H1 (cell line): ENCODE results near the gene LTO1. TPM values are rescaled to one million over a fixed set of nuclear protein-coding genes. Genes with fewer than 3 reads are reported as not detected.

ENCODE experiments used
- CTCF ChIA-PET: fragments of 300-600 bp; sonication (Branson Sonifier 250); formaldehyde crosslinking; loops from one replicate; lab custom pipeline; 2021; ENCODE audit not compliant: partially characterized antibody; lab: Charles Lee
- POLR2A ChIA-PET: fragments of 300-600 bp; sonication (Branson Sonifier 250); formaldehyde crosslinking; loops from one replicate; lab custom pipeline; 2021; ENCODE audit warnings: inconsistent platforms; ENCODE audit not compliant: partially characterized antibody; lab: Charles Lee
- DNase-seq, 2 experiments: peaks; one replicate each; pipeline versions ENCODE4 v3.0.0 to v3.0.0-alpha.2; 2010 to 2022; ENCODE audit warnings: low spot score in 2 of 2, low read depth in 1 of 2, mixed read lengths in 1 of 2
- FAIRE-seq: peaks from 2 replicates; lab custom pipeline; 2011; peaks lifted over from hg19 to GRCh38; lab: Jason Lieb, UNC
- H2AFZ ChIP-seq: 2 replicates; pipeline ENCODE4 v1.8.1; 2012; ENCODE audit warnings: low read length, inconsistent platforms
- H2AK5ac ChIP-seq: 2 replicates; pipeline ENCODE4 v1.6.1; 2013; ENCODE audit warnings: low read depth, low read length
- H2BK120ac ChIP-seq: replicated peaks from 2 replicates; pipeline ENCODE3; 2013; ENCODE audit warnings: low read depth, low read length, inconsistent platforms
- H2BK12ac ChIP-seq: 2 replicates; pipeline ENCODE4 v1.6.1; 2013; ENCODE audit warnings: low read depth, low read length
- H2BK15ac ChIP-seq: 2 replicates; pipeline ENCODE4 v1.6.1; 2013; ENCODE audit warnings: low read length
- H2BK20ac ChIP-seq: 2 replicates; pipeline ENCODE4 v1.6.1; 2013; ENCODE audit warnings: low read length
- H2BK5ac ChIP-seq: 2 replicates; pipeline ENCODE4 v1.6.1; 2013; ENCODE audit warnings: low read depth, low read length
- H3K14ac ChIP-seq: 2 replicates; pipeline ENCODE4 v1.6.1; 2013; ENCODE audit warnings: inconsistent platforms; ENCODE audit not compliant: insufficient read length
- H3K18ac ChIP-seq: 2 replicates; pipeline ENCODE4 v1.6.1; 2013; ENCODE audit warnings: low read length; ENCODE audit errors: extremely low read depth
- H3K23ac ChIP-seq: 2 replicates; pipeline ENCODE4 v1.6.1; 2013; ENCODE audit warnings: inconsistent platforms; ENCODE audit not compliant: insufficient read length
- H3K23me2 ChIP-seq: 2 replicates; pipeline ENCODE4 v1.6.1; 2013; ENCODE audit warnings: low read depth, low read length
- H3K27ac ChIP-seq: 2 replicates; pipeline ENCODE4 v1.6.1; 2011; ENCODE audit warnings: low read depth, low read length, inconsistent platforms
- H3K27me3 ChIP-seq, 4 experiments: replicated peaks in 1 of 4; 1 replicate in 1 of 4; 2 replicates in 3 of 4; pipeline versions ENCODE4 v1.6.1 to v1.8.1; 2011 to 2013; ENCODE audit warnings: low read length in 3 of 4, mild to moderate bottlenecking in 3 of 4, inconsistent platforms in 2 of 4, mixed read lengths in 2 of 4, moderate library complexity in 1 of 4; ENCODE audit not compliant: control insufficient read depth in 3 of 4, insufficient read depth in 3 of 4; ENCODE audit errors: extremely low read depth in 1 of 4
- H3K36me3 ChIP-seq, 4 experiments: 2 replicates each; pipeline versions ENCODE4 v1.6.1 to v1.8.1; 2011 to 2013; ENCODE audit warnings: mild to moderate bottlenecking in 4 of 4, low read length in 3 of 4, moderate library complexity in 2 of 4, control low read depth in 1 of 4, inconsistent platforms in 1 of 4; ENCODE audit not compliant: insufficient read depth in 4 of 4, control insufficient read depth in 2 of 4
- H3K4ac ChIP-seq: replicated peaks from 2 replicates; pipeline ENCODE3; 2013; ENCODE audit warnings: low read length, low read depth, mixed read lengths, inconsistent platforms; ENCODE audit not compliant: insufficient read length
- H3K4me1 ChIP-seq, 4 experiments: replicated peaks in 1 of 4; 1 replicate in 1 of 4; 2 replicates in 3 of 4; pipeline versions ENCODE4 v1.6.1 to v1.8.1; 2011 to 2013; ENCODE audit warnings: low read length in 3 of 4, inconsistent platforms in 2 of 4, mixed read lengths in 1 of 4; ENCODE audit not compliant: insufficient read depth in 4 of 4, control insufficient read depth in 3 of 4
- H3K4me2 ChIP-seq, 2 experiments: 2 replicates each; pipeline versions ENCODE4 v1.6.1 to v1.8.1; 2011 to 2013; ENCODE audit warnings: low read depth in 2 of 2, low read length in 2 of 2, control low read depth in 1 of 2, inconsistent platforms in 1 of 2, mild to moderate bottlenecking in 1 of 2; ENCODE audit not compliant: insufficient read depth in 1 of 2
- H3K4me3 ChIP-seq, 4 experiments: fragments of 200-600, 300-600 bp in 1 of 4; sonication (generic), shearing (Covaris generic), sonication (Bioruptor Twin) in 1 of 4; 2 replicates each; pipeline versions ENCODE4 v1.5.1 to v1.8.1; 2011 to 2016; ENCODE audit warnings: low read length in 4 of 4, low read depth in 3 of 4, control low read depth in 2 of 4, inconsistent platforms in 2 of 4, mild to moderate bottlenecking in 2 of 4, mixed read lengths in 1 of 4, moderate library complexity in 1 of 4; ENCODE audit not compliant: insufficient read depth in 2 of 4; ENCODE audit errors: extremely low read depth in 1 of 4
- H3K56ac ChIP-seq: replicated peaks from 2 replicates; pipeline ENCODE3; 2013; ENCODE audit warnings: low read depth, mild to moderate bottlenecking, mixed read lengths, low read length, inconsistent platforms; ENCODE audit not compliant: insufficient read length
- H3K79me1 ChIP-seq: 2 replicates; pipeline ENCODE4 v1.6.1; 2013; ENCODE audit warnings: low read depth, low read length, control low read depth
- H3K79me2 ChIP-seq, 2 experiments: 2 replicates each; pipeline versions ENCODE4 v1.6.1 to v1.8.1; 2012 to 2013; ENCODE audit warnings: low read length in 2 of 2, mild to moderate bottlenecking in 2 of 2, inconsistent platforms in 1 of 2; ENCODE audit not compliant: insufficient read depth in 2 of 2, control insufficient read depth in 1 of 2
- H3K9ac ChIP-seq, 4 experiments: replicated peaks in 1 of 4; 1 replicate in 1 of 4; 2 replicates in 3 of 4; pipeline versions ENCODE4 v1.6.1 to v1.8.1; 2011 to 2013; ENCODE audit warnings: low read depth in 3 of 4, low read length in 3 of 4, control low read depth in 2 of 4, mild to moderate bottlenecking in 2 of 4, moderate library complexity in 2 of 4, inconsistent platforms in 1 of 4; ENCODE audit errors: extremely low read depth in 1 of 4
- H3K9me3 ChIP-seq, 2 experiments: 2 replicates each; pipeline versions ENCODE4 v1.6.1 to v1.8.1; 2012 to 2013; ENCODE audit warnings: mild to moderate bottlenecking in 2 of 2, moderate library complexity in 2 of 2, control low read depth in 1 of 2, inconsistent platforms in 1 of 2, low read depth in 1 of 2, low read length in 1 of 2, mixed read lengths in 1 of 2; ENCODE audit not compliant: insufficient read depth in 2 of 2
- H4K20me1 ChIP-seq, 2 experiments: replicated peaks in 1 of 2; 2 replicates each; pipeline versions ENCODE3 to v1.8.1; 2011 to 2013; ENCODE audit warnings: inconsistent platforms in 2 of 2, low read length in 2 of 2, mild to moderate bottlenecking in 1 of 2; ENCODE audit not compliant: insufficient read depth in 2 of 2, control insufficient read depth in 1 of 2
- H4K5ac ChIP-seq: 2 replicates; pipeline ENCODE4 v1.6.1; 2013; ENCODE audit warnings: low read length, low read depth, mixed read lengths, inconsistent platforms; ENCODE audit not compliant: insufficient read length
- H4K8ac ChIP-seq: 2 replicates; pipeline ENCODE4 v1.8.0; 2013; ENCODE audit warnings: mild to moderate bottlenecking, moderate library complexity, low read length, inconsistent platforms; ENCODE audit not compliant: insufficient read depth; ENCODE audit errors: extremely low read depth
- H4K91ac ChIP-seq: replicated peaks from 2 replicates; pipeline ENCODE3; 2013; ENCODE audit warnings: low read length, mixed read lengths, inconsistent platforms; ENCODE audit not compliant: insufficient read length
- GABPA ChIP-seq: IDR thresholded peaks from 2 replicates; pipeline ENCODE4 v1.6.1; 2011; ENCODE audit warnings: mild to moderate bottlenecking, low read length, moderate library complexity, borderline replicate concordance; ENCODE audit not compliant: insufficient read depth
- POU5F1 ChIP-seq: IDR thresholded peaks from 2 replicates; pipeline ENCODE4 v1.6.1; 2011; ENCODE audit warnings: low read depth, mild to moderate bottlenecking, low read length, moderate library complexity
- SIN3A ChIP-seq, 2 experiments: IDR thresholded peaks in 1 of 2; conservative IDR thresholded peaks in 1 of 2; 2 replicates each; pipeline ENCODE4 v1.6.1; 2011 to 2012; ENCODE audit warnings: low read length in 2 of 2, improper control_type of control experiment in 1 of 2, low read depth in 1 of 2, mild to moderate bottlenecking in 1 of 2
- TEAD4 ChIP-seq: IDR thresholded peaks from 2 replicates; pipeline ENCODE4 v1.6.1; 2012; ENCODE audit warnings: low read depth, low read length, inconsistent platforms, mixed read lengths
- WGBS, 2 experiments: shearing (Covaris generic) in 1 of 2; methylation state at CpG; one replicate each; pipeline versions ENCODE4 v1.1.6 to v1.1.7; 2013 to 2015; ENCODE audit warnings: low lambda C conversion rate in 2 of 2, mixed read lengths in 2 of 2, inconsistent platforms in 1 of 2, low coverage in 1 of 2, missing lambda C conversion rate in 1 of 2; ENCODE audit not compliant: insufficient replicate concordance in 2 of 2, insufficient coverage in 1 of 2, insufficient read length in 1 of 2; ENCODE audit errors: extremely low coverage in 1 of 2, missing lambda C conversion rate in 1 of 2; 5-methylcytosine and 5-hydroxymethylcytosine counted together
- polyA plus RNA-seq, 7 experiments: library from polyadenylated mRNA; depleted of rRNA in 3 of 7; stranded (reverse) in 5 of 7; unstranded in 2 of 7; fragments of >200 nt in 5 of 7; fragments of 200-250 nt in 2 of 7; gene quantifications; 1 replicate in 5 of 7; 2 replicates in 1 of 7; 4 replicates in 1 of 7; pipeline versions ENCODE4 v1.2.1 to v1.2.3, GENCODE V29; 2011 to 2013; ENCODE audit warnings: missing spikeins in 2 of 7, mixed read lengths in 2 of 7
- total RNA-seq: library from RNA; stranded (reverse); fragmentation: NEBNext Ultra II Directional; extraction: Animal tissue kit (Norgen Biotek cat#: 25700); gene quantifications from 2 replicates; pipeline ENCODE4 v1.2.1, GENCODE V29; 2021

Gene LTO1
- total and polyA plus RNA-seq, 2 of the 8 experiments (the other 6 are each of a cell fraction or from before 2014, with no cell fraction given): 15.4 to 21.3 TPM

- no peaks in the 10 kb centered on the region for H3K23me2 ChIP-seq
- peaks cover 0 to 3% of the 10 kb centered on the region in 2 experiments; a peak in 1 of 4 replicates for H3K9me3 ChIP-seq
- no peak overlapping the region for H3K14ac ChIP-seq
- H4K91ac ChIP-seq: no peak overlapping the region
- FAIRE-seq (no peak), DNase-seq (no peak)
- H3K79me2 ChIP-seq: no peaks in the 10 kb centered on the region
- WGBS, 2 experiments: 89% methylated on average over 7 of the region's 7 CpGs; no CpG with 5 or more reads in 1 of the 2 experiments
- H3K4me1 ChIP-seq: peaks cover 0 to 16% (median 3%) of the 10 kb centered on the region in 4 experiments; a peak in 2 of 7 replicates
- H4K8ac ChIP-seq: no peak overlapping the region
- no peak overlapping the region for H2BK12ac ChIP-seq
- no peak overlapping the region for H3K56ac ChIP-seq
- H2AFZ ChIP-seq: no peak overlapping the region
- no peak overlapping the region for H2BK120ac ChIP-seq
- H3K18ac ChIP-seq: no peak overlapping the region
- no peak overlapping the region for H3K9ac ChIP-seq
- no peak overlapping the region for H2BK5ac ChIP-seq
- no peaks in the 10 kb centered on the region; a peak in 1 of 7 replicates for H3K27me3 ChIP-seq
- no peak overlapping the region for H3K23ac ChIP-seq
- H3K4me2 ChIP-seq: no peak overlapping the region
- H3K4ac ChIP-seq: no peak overlapping the region
- peaks cover 1 to 5% of the 10 kb centered on the region in 2 experiments for H4K20me1 ChIP-seq
- H2BK20ac ChIP-seq: no peak overlapping the region
- peak overlapping the region; percentile 57; the same call in 1 of the 2 replicates for H2AK5ac ChIP-seq
- no peaks in the 10 kb centered on the region; the same call in 1 of the 2 replicates for H3K79me1 ChIP-seq
- no peak overlapping the region for H2BK15ac ChIP-seq
- H3K36me3 ChIP-seq: peaks cover 0 to 10% (median 4%) of the 10 kb centered on the region in 4 experiments; a peak in 3 of 8 replicates
- no peak overlapping the region for H3K27ac ChIP-seq
- ChIA-PET CTCF (interaction anchor here (0.6 to 3.6 kb wide), 4 partner anchors 11 to 110 kb away, joined by 3 to 20 read pairs (median 6); no protein-coding TSS in a partner anchor), POLR2A (interaction anchor here (0.9 to 2.3 kb wide), 4 partner anchors 9 to 46 kb away, joined by 3 to 5 read pairs (median 4); no protein-coding TSS in a partner anchor)
- no peak overlapping the region for H4K5ac ChIP-seq
- no peak overlapping the region for H3K4me3 ChIP-seq
- TF ChIP-seq TEAD4: no peak
- TF ChIP-seq GABPA: no peak
- TF ChIP-seq SIN3A (conservative IDR thresholded peaks at IDR 0.05 in 1 of 2, IDR thresholded peaks at IDR 0.05 in 1 of 2; ENCODE audit: low read depth in 1 of 2, low read length in 2 of 2): no peak
- TF ChIP-seq POU5F1: no peak
Measured at GRCh38 chr11:69695581-69695980, 20.4 kb upstream of the LTO1 start.
